B cell (primary cell): ENCODE results near the gene ZNF79. TPM values are rescaled to one million over a fixed set of nuclear protein-coding genes. Genes with fewer than 3 reads are reported as not detected.

Source experiments
- ATAC-seq: fragments of 200-7000 bp; cut with Tn5 transposase; one replicate; pipeline ENCODE4 v1.10.0; 2021; ENCODE audit warnings: low read depth, mild to moderate bottlenecking, moderate number of reproducible peaks, moderate library complexity
- CTCF ChIA-PET: fragments of 350-600 bp; sonication (Branson Sonifier 250); formaldehyde crosslinking; loops from one replicate; lab custom pipeline; 2021; ENCODE audit warnings: antibody characterized with exemption, inconsistent platforms; lab: Charles Lee
- POLR2A ChIA-PET: fragments of 350-600 bp; sonication (Branson Sonifier 250); formaldehyde crosslinking; loops from one replicate; lab custom pipeline; 2021; ENCODE audit warnings: antibody characterized with exemption; lab: Charles Lee
- DNase-seq: peaks from one replicate; pipeline ENCODE4 v3.0.0; 2013
- H2AFZ ChIP-seq: 2 replicates; pipeline ENCODE4 v1.6.1; 2012; ENCODE audit warnings: mild to moderate bottlenecking, low read depth, low read length; ENCODE audit not compliant: insufficient read depth, poor library complexity, severe bottlenecking
- H3K27ac ChIP-seq, 2 donors: 1 replicate in 1 of 2; 2 replicates in 1 of 2; pipeline ENCODE4 v1.5.1; 2012 to 2013; ENCODE audit warnings: low read length in 2 of 2, mild to moderate bottlenecking in 2 of 2, moderate library complexity in 1 of 2
- H3K27me3 ChIP-seq, 4 experiments: fragments of 200-600 bp in 1 of 4; sonication (generic) in 1 of 4; replicated peaks in 1 of 4; 1 replicate in 2 of 4; 2 replicates in 2 of 4; pipeline versions ENCODE4 v1.6.1 to v1.7.0; 2013 to 2016; ENCODE audit warnings: low read length in 3 of 4, mild to moderate bottlenecking in 2 of 4, mixed read lengths in 1 of 4, moderate library complexity in 1 of 4; ENCODE audit not compliant: insufficient read depth in 4 of 4, control insufficient read depth in 3 of 4; ENCODE audit errors: control extremely low read depth in 1 of 4
- H3K36me3 ChIP-seq, 2 experiments: replicated peaks in 1 of 2; 1 replicate in 1 of 2; 2 replicates in 1 of 2; pipeline versions ENCODE4 v1.6.1 to v1.7.1; 2013; ENCODE audit warnings: low read length in 1 of 2; ENCODE audit not compliant: insufficient read depth in 2 of 2, control insufficient read depth in 1 of 2; ENCODE audit errors: control extremely low read depth in 1 of 2, extremely low read depth in 1 of 2
- H3K4me1 ChIP-seq, 2 donors: fragments of 200-600 bp in 1 of 2; sonication (generic) in 1 of 2; 1 replicate in 1 of 2; 2 replicates in 1 of 2; pipeline versions ENCODE4 v1.5.1 to v1.6.1; 2013 to 2017; ENCODE audit warnings: low read length in 2 of 2; ENCODE audit not compliant: control insufficient read depth in 2 of 2, insufficient read depth in 2 of 2
- H3K4me2 ChIP-seq: replicated peaks from 2 replicates; pipeline ENCODE3; 2012; ENCODE audit warnings: mild to moderate bottlenecking, low read depth, low read length; ENCODE audit not compliant: poor library complexity, severe bottlenecking
- H3K4me3 ChIP-seq, 5 experiments: fragments of 200-600 bp in 1 of 5; sonication (generic) in 1 of 5; 1 replicate in 3 of 5; 2 replicates in 2 of 5; pipeline versions ENCODE4 v1.5.1 to v1.7.0; 2011 to 2016; ENCODE audit warnings: low read length in 4 of 5, mild to moderate bottlenecking in 4 of 5, low read depth in 2 of 5, control low read depth in 1 of 5, moderate library complexity in 1 of 5; ENCODE audit not compliant: insufficient read depth in 1 of 5; ENCODE audit errors: control extremely low read depth in 1 of 5, extremely low read depth in 1 of 5
- H3K79me2 ChIP-seq: fragments of 200-600 bp; sonication (generic); one replicate; pipeline ENCODE4 v1.6.0; 2016; ENCODE audit warnings: low read length; ENCODE audit not compliant: control insufficient read depth, insufficient read depth
- H3K9ac ChIP-seq: fragments of 200-600 bp; sonication (generic); 2 replicates; pipeline ENCODE4 v1.6.1; 2017; ENCODE audit warnings: mild to moderate bottlenecking, low read length, moderate library complexity
- H3K9me3 ChIP-seq, 3 donors: one replicate each; pipeline versions ENCODE4 v1.6.1 to v1.7.1; 2013; ENCODE audit warnings: low read length in 2 of 3; ENCODE audit not compliant: control insufficient read depth in 2 of 3, insufficient read depth in 1 of 3; ENCODE audit errors: control extremely low read depth in 1 of 3
- H4K20me1 ChIP-seq: 2 replicates; pipeline ENCODE4 v1.6.0; 2012; ENCODE audit warnings: mild to moderate bottlenecking, low read length; ENCODE audit not compliant: insufficient read depth, control insufficient read depth, poor library complexity, severe bottlenecking
- H3K27ac Mint-ChIP-seq: one replicate; pipeline ENCODE4 v1.8.0; 2021; ENCODE audit warnings: mixed read lengths
- H3K27me3 Mint-ChIP-seq: one replicate; pipeline ENCODE4 v1.8.0; 2021; ENCODE audit warnings: mixed read lengths
- H3K4me1 Mint-ChIP-seq: one replicate; pipeline ENCODE4 v1.8.0; 2021; ENCODE audit warnings: mixed read lengths
- H3K4me3 Mint-ChIP-seq: one replicate; pipeline ENCODE4 v1.8.0; 2021; ENCODE audit warnings: mixed read lengths
- H3K9me3 Mint-ChIP-seq: one replicate; pipeline ENCODE4 v1.8.0; 2022; ENCODE audit warnings: mixed read lengths; ENCODE audit not compliant: insufficient read depth
- EZH2 ChIP-seq: IDR thresholded peaks from 2 replicates; pipeline ENCODE4 v1.6.1; 2012; ENCODE audit warnings: borderline replicate concordance, low read depth, mild to moderate bottlenecking, moderate library complexity, low read length; ENCODE audit not compliant: insufficient read depth, poor library complexity, severe bottlenecking
- WGBS: methylation state at CpG from one replicate; pipeline ENCODE4 v1.1.5; 2013; ENCODE audit warnings: missing lambda C conversion rate; ENCODE audit not compliant: insufficient coverage; 5-methylcytosine and 5-hydroxymethylcytosine counted together
- intact Hi-C: fragments of 100-400 bp; cut with micrococcal nuclease; formaldehyde crosslinking; loops from one replicate; pipeline ENCODE4 v1.10.0; 2022
- polyA plus RNA-seq: library from polyadenylated mRNA; depleted of rRNA; stranded (reverse); fragments of >200 nt; gene quantifications from 2 replicates; pipeline ENCODE4 v1.2.3, GENCODE V29; 2012
- total RNA-seq, 2 donors: library from RNA; stranded (reverse); fragments of 120-200 nt in 1 of 2; gene quantifications; 1 replicate in 1 of 2; 2 replicates in 1 of 2; pipeline versions ENCODE4 v1.2.3 to v1.2.4, GENCODE V29; 2013 to 2022
- TF ChIP-seq, protein P1 (sequence below): fragments of 200-600 bp; IDR thresholded peaks from one replicate; pipeline ENCODE4 v1.8.0; 2022; ENCODE audit warnings: antibody characterized with exemption, mild to moderate bottlenecking

Gene ZNF79
- total and polyA plus RNA-seq, 2 donors (not counting 1 experiment from before 2014, with no cell fraction given): 4.8 to 16.1 TPM

GRCh38 chr9:127482662-127483061 lies 58.5 kb downstream of the ZNF79 start:
- H3K27me3 Mint-ChIP-seq: no peaks in the 10 kb centered on the region
- CTCF ChIA-PET: no interaction called here
- 97% methylated on average over 9 of the region's 9 CpGs for WGBS

DNA sequence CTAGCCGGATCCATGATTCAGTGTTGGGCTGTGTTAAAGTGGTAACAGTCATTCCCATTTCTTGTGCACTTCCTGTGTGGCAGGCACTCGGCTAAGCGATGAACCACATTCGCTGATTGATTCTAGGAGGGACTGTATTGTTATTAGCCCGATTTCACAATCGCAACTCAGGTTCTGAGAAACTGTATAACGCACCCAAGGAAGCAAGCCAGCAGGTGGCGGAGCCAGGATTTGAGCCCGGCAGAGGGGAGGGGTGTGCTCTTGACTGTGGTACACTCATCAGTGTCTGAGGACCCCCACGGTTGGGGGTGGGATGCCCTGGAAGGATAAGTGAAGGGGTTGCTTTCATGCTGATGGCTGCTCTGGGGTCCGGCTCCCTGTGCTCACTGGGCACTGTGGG lies 61.8 kb downstream of the ZNF79 start:
- Histone ChIP-seq H2AFZ (no peak overlapping the region), H4K20me1 (no peaks in the 10 kb centered on the region), H3K27me3 (no peaks in the 10 kb centered on the region), H3K9me3 (no peaks in the 10 kb centered on the region), H3K4me1 (no peaks in the 10 kb centered on the region), H3K27ac (no peak overlapping the region), H3K9ac (no peak overlapping the region), H3K4me2 (no peak overlapping the region), H3K4me3 (no peak overlapping the region), H3K79me2 (no peaks in the 10 kb centered on the region), H3K36me3 (peaks cover 1 to 45% of the 10 kb centered on the region in 2 experiments)
- intact Hi-C loops: no loop called here
- ATAC-seq: no peak
- H3K4me1 Mint-ChIP-seq: no peaks in the 10 kb centered on the region
- no peak overlapping the region for H3K27ac Mint-ChIP-seq
- CTCF ChIA-PET: no interaction called here
- no peaks in the 10 kb centered on the region for H3K27me3 Mint-ChIP-seq
- H3K4me3 Mint-ChIP-seq: no peak overlapping the region
- no peak for DNase-seq
- WGBS: 98% methylated on average over 9 of the region's 11 CpGs
- TF ChIP-seq, protein P1, sequence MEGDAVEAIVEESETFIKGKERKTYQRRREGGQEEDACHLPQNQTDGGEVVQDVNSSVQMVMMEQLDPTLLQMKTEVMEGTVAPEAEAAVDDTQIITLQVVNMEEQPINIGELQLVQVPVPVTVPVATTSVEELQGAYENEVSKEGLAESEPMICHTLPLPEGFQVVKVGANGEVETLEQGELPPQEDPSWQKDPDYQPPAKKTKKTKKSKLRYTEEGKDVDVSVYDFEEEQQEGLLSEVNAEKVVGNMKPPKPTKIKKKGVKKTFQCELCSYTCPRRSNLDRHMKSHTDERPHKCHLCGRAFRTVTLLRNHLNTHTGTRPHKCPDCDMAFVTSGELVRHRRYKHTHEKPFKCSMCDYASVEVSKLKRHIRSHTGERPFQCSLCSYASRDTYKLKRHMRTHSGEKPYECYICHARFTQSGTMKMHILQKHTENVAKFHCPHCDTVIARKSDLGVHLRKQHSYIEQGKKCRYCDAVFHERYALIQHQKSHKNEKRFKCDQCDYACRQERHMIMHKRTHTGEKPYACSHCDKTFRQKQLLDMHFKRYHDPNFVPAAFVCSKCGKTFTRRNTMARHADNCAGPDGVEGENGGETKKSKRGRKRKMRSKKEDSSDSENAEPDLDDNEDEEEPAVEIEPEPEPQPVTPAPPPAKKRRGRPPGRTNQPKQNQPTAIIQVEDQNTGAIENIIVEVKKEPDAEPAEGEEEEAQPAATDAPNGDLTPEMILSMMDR: no peak
- TF ChIP-seq EZH2: no peak
- POLR2A ChIA-PET: no interaction called here
- H3K9me3 Mint-ChIP-seq: no peaks in the 10 kb centered on the region

More at GRCh38 chr9:127482662-127483061, 58.5 kb downstream of the ZNF79 start:
- Histone ChIP-seq H3K27ac (no peak overlapping the region), H3K4me3 (no peak overlapping the region), H3K36me3 (peaks cover 1 to 55% of the 10 kb centered on the region in 2 experiments), H4K20me1 (no peaks in the 10 kb centered on the region), H3K4me2 (no peak overlapping the region), H3K4me1 (no peaks in the 10 kb centered on the region), H3K27me3 (no peaks in the 10 kb centered on the region), H2AFZ (no peak overlapping the region), H3K9me3 (no peaks in the 10 kb centered on the region), H3K9ac (no peak overlapping the region), H3K79me2 (no peaks in the 10 kb centered on the region)
- TF ChIP-seq, protein P1: no peak
- no peak overlapping the region for H3K27ac Mint-ChIP-seq
- intact Hi-C loops: no loop called here
- POLR2A ChIA-PET: no interaction called here
- no peaks in the 10 kb centered on the region for H3K4me1 Mint-ChIP-seq
- DNase-seq (no peak), ATAC-seq (no peak)
- no peak overlapping the region for H3K4me3 Mint-ChIP-seq
- no peaks in the 10 kb centered on the region for H3K9me3 Mint-ChIP-seq
